Fibroblast of lung (primary cell): ENCODE measurements around the gene ATP5F1E.

Experiments
- CTCF ChIP-seq, 2 donors: IDR thresholded peaks in 1 of 2; conservative IDR thresholded peaks in 1 of 2; 1 replicate in 1 of 2; 2 replicates in 1 of 2; pipeline ENCODE4 v1.5.1; 2011 to 2012; ENCODE audit warnings: low read length in 2 of 2, control low read depth in 1 of 2, inconsistent platforms in 1 of 2, low read depth in 1 of 2, mild to moderate bottlenecking in 1 of 2
- EZH2 ChIP-seq: IDR thresholded peaks from 2 replicates; pipeline ENCODE4 v1.5.1; 2012; ENCODE audit warnings: low read length, control low read depth, mild to moderate bottlenecking; ENCODE audit errors: missing control alignments

DNA sequence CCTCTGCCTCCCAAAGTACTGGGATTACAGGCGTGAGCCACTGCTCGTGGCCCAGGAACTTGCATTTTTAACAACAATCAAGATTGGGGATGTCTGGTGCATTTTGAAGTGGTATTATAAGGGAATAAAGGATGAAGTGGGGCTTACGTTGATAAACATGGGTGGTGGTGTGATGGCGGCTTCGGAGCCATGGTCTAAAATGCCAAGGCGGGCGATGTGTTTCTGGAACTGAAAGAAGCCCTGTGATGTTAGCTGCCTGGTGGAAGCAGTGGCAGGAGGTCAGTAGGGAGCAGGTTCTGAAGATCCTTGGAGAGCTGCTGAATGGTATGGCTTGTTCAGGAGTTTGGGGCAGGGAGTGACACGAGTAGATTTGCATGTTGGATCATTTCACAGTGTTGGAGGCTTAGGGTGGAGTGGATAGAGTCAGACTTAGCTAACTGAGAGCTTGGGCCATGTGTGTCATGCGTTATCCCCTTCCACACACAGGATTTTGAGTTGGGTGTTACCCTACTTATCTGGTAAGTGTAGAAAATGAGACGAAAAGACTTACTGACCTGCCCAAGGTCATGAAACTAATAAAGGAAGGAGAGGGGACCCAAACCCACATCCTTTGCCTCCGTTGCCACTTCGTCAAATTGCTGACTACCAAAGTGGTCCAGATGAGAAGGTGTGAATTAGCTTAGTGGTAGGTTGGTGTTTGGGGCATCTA is 49.6 kb downstream of the ATP5F1E start:
- TF ChIP-seq CTCF (conservative IDR thresholded peaks at IDR 0.05 in 1 of 2, IDR thresholded peaks at IDR 0.05 in 1 of 2; ENCODE audit: low read depth in 1 of 2, low read length in 2 of 2) (no peak), EZH2 (no peak)
